ENCODE results near the gene RYR1. TPM values are rescaled to one million over a fixed set of nuclear protein-coding genes. Genes with fewer than 3 reads are reported as not detected.

RYR1 gene
- total RNA-seq, 4 donors from 2014 or later, result 1.5 to 8.8 (median 4.4) TPM

DNA sequence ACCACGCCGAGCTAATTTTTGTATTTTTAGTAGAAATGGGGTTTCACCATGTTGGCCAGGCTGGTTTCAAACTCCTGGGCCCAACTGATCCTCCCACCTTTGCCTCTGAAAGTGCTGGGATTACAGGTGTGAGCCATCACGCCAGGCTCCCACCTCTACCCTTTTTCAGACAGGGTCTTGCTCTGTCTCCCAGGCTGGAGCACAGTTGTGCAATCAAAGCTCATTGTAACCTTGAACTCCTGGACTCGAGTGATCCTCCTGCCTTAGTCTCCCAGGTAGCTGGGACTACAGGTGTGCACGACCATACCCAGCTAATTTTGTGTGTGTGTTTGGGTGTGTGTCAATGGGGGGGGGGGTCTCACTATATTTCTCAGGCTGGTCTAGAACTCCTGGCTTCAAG, 9.2 kb upstream of the RYR1 start:
- TF ChIP-seq, protein P1, sequence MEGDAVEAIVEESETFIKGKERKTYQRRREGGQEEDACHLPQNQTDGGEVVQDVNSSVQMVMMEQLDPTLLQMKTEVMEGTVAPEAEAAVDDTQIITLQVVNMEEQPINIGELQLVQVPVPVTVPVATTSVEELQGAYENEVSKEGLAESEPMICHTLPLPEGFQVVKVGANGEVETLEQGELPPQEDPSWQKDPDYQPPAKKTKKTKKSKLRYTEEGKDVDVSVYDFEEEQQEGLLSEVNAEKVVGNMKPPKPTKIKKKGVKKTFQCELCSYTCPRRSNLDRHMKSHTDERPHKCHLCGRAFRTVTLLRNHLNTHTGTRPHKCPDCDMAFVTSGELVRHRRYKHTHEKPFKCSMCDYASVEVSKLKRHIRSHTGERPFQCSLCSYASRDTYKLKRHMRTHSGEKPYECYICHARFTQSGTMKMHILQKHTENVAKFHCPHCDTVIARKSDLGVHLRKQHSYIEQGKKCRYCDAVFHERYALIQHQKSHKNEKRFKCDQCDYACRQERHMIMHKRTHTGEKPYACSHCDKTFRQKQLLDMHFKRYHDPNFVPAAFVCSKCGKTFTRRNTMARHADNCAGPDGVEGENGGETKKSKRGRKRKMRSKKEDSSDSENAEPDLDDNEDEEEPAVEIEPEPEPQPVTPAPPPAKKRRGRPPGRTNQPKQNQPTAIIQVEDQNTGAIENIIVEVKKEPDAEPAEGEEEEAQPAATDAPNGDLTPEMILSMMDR (IDR thresholded peaks at IDR 0.05; ENCODE audit: low read depth), result no peak

GRCh38 chr19:38425222-38425809, 8.2 kb upstream of the RYR1 start:
- TF ChIP-seq, protein P1 (IDR thresholded peaks at IDR 0.05; ENCODE audit: low read depth), result no peak

DNA sequence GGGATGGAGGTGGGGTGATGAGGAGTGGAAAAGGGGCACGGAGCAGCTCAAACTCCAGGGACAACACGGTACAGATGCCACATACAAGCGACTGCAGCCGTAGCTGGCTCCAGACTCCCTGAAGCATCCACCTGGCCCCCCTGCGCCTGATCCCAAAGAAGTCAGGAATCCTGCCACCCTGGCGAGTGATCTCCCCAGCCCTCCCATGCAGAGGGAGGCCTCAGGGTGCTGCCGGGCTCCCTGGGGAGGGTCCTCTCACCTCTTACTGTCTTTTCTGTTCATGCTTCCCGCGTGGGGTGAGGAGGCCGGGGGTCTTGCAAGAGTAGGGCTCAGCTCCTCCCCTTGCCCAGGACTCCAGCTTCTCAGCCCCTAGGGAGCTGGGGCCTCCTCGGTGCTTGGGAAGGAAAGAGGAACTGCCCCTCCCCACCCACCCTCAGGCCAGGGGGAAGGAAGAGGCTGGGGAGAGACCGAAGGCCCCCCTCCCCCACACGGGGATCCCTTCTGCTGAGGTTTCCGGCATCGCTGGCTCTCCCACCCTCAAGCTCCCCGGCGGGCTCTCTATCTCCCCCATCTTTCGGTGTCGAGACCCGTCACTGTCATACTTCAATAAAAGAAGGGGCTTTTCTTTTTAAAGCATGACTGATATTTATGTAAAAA, 7.6 kb upstream of the RYR1 start, which contains the start of gene RASGRP4:
RASGRP4 (minus strand) TSS at position 410 of the 657 bp plus-strand sequence; CDS start at position 282, 128 bp downstream.
- TF ChIP-seq, protein P1 (IDR thresholded peaks at IDR 0.05; ENCODE audit: low read depth), result no peak

DNA sequence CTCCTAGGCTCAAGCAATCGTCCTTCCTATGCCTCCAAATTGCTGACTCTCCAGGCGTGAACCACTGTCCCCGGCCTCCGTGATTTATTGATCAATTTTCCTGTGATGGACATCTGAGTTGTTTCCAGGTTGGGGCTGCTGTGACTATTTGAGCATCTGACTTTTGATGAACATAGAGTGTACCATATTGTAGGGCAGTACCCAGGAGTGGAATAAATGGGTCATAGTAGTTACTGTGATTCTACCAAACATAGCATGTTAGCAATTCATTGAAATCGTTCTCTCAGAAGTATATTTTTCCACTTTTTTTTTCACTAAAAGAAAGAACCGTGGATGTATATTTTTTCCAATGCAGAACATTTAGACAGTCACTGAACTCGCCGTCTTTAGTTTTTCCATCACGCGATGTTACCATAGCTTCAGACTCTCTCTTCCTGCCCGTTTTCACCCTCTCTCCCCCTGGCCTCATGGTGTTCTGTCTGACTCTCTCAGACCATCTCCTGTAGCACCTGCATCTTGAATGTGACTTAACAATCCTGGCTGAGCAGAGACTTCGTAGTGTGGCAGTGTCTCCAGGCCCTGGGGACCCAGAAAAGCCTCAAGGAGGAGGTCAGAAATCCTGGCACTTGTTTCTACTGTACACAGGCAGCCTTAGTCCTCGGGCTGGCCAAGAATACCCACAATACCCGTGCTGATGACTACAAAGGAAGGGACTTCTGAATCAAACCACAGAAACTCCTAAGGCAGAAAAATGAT, 4.3 kb upstream of the RYR1 start:
- TF ChIP-seq, protein P1 (IDR thresholded peaks at IDR 0.05; ENCODE audit: low read depth), result no peak

DNA sequence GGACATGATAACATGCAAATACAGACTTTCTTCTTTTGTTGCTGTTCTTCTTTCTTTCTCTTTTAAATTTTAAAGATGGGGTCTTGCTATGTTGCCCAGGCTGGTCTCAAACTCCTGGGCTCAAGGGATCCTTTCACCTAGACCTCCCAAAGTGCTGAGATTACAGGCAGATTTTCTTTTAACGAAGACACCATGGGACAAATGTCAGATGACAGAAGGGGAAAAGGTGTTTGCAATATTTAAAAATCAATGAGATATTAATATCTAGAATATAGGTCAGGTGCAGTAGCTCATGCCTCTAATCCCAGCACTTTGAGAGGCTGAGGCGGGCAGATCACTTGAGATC, 3.7 kb upstream of the RYR1 start:
- TF ChIP-seq, protein P1 (IDR thresholded peaks at IDR 0.05; ENCODE audit: low read depth), result no peak

DNA sequence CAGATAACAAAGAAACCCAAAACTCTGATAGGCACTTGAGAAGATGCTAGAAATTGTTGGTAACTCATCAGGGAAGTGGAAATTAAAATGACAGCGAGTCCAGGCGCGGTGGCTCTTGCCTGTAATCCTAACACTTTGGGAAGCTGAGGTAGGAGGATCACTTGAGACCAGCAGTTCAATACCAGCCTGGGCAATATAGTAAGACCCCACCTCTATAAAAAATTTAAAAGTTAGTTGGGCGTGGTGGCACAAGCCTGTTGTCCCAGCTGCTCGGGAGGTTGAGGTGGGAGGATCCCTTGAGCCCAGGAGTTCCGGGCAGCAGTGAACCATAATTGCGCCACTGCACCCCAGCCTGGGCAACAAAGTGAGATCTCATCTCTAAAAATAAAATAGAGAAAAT, 2.6 kb upstream of the RYR1 start:
- TF ChIP-seq, protein P1 (IDR thresholded peaks at IDR 0.05; ENCODE audit: low read depth), result no peak

GRCh38 chr19:38434549-38435051, 1.1 kb downstream of the RYR1 start:
- TF ChIP-seq, protein P1 (IDR thresholded peaks at IDR 0.05; ENCODE audit: low read depth), result no peak
